ENCODE data around the gene MMEL1.

DNA sequence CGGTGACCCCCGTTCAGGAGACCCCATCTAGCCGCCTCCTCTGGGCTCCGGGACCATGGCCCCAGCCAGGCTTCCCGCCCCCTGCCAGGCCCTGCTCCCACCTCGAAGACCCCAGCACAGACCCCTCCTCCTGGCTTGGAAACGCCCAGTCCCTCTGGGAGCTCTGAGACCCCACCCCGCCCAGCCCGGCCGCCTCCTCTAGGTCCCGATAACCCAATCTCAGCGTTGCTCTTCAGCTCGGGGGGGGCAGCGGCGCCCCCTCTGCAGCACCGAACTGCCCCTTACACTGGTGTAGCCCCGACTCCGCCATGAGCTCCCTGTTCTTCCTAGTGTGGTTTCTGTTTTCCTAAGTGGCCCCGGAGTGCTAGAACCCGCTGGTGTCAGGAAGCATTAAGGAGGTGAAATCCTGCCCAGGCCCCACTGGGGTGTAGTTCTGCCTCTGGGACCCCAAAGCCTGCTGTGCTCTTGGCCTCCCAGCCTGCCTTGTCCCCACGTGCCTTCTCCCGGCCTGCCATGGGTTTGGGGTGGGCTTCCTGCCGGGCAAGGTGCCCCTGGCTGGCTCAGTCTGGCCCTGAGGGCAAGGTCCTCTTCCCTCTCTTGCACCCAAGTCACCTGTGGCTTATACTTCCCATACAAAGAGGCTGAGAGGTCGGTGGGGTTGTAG is 10.7 kb upstream of the MMEL1 start:
- TF ChIP-seq, protein P1, sequence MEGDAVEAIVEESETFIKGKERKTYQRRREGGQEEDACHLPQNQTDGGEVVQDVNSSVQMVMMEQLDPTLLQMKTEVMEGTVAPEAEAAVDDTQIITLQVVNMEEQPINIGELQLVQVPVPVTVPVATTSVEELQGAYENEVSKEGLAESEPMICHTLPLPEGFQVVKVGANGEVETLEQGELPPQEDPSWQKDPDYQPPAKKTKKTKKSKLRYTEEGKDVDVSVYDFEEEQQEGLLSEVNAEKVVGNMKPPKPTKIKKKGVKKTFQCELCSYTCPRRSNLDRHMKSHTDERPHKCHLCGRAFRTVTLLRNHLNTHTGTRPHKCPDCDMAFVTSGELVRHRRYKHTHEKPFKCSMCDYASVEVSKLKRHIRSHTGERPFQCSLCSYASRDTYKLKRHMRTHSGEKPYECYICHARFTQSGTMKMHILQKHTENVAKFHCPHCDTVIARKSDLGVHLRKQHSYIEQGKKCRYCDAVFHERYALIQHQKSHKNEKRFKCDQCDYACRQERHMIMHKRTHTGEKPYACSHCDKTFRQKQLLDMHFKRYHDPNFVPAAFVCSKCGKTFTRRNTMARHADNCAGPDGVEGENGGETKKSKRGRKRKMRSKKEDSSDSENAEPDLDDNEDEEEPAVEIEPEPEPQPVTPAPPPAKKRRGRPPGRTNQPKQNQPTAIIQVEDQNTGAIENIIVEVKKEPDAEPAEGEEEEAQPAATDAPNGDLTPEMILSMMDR (tag by site-specific recombination; IDR thresholded peaks at IDR 0.05): no peak
- TF ChIP-seq HOXC10 (CRISPR knock-in tag; IDR thresholded peaks at IDR 0.05): no peak
- TF ChIP-seq, protein P2, sequence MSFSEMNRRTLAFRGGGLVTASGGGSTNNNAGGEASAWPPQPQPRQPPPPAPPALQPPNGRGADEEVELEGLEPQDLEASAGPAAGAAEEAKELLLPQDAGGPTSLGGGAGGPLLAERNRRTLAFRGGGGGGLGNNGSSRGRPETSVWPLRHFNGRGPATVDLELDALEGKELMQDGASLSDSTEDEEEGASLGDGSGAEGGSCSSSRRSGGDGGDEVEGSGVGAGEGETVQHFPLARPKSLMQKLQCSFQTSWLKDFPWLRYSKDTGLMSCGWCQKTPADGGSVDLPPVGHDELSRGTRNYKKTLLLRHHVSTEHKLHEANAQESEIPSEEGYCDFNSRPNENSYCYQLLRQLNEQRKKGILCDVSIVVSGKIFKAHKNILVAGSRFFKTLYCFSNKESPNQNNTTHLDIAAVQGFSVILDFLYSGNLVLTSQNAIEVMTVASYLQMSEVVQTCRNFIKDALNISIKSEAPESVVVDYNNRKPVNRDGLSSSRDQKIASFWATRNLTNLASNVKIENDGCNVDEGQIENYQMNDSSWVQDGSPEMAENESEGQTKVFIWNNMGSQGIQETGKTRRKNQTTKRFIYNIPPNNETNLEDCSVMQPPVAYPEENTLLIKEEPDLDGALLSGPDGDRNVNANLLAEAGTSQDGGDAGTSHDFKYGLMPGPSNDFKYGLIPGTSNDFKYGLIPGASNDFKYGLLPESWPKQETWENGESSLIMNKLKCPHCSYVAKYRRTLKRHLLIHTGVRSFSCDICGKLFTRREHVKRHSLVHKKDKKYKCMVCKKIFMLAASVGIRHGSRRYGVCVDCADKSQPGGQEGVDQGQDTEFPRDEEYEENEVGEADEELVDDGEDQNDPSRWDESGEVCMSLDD (tag by site-specific recombination; IDR thresholded peaks at IDR 0.05): no peak
- TF ChIP-seq ZNF121 (tag by site-specific recombination; IDR thresholded peaks at IDR 0.05): no peak
- no peak for TF ChIP-seq ZBTB11 (tag by site-specific recombination; conservative IDR thresholded peaks at IDR 0.05; ENCODE audit: low read depth)
- no peak for TF ChIP-seq ZNF280D (tag by site-specific recombination; IDR thresholded peaks at IDR 0.05)
- TF ChIP-seq PRDM1 (tag by site-specific recombination; IDR thresholded peaks at IDR 0.05): no peak
- TF ChIP-seq MEIS1 (CRISPR knock-in tag; IDR thresholded peaks at IDR 0.05; ENCODE audit: borderline replicate concordance): no peak
